ENCODE measurements around the gene TYRP1.

The TYRP1 gene

GRCh38 chr9:12697719-12698118, 4.5 kb downstream of the TYRP1 start:
- no peak overlapping the region for H2AFZ ChIP-seq (ENCODE audit: low read length)
- no peak overlapping the region for H3K27ac ChIP-seq (ENCODE audit: low read length)

GRCh38 chr9:12698266-12698665, 5.1 kb downstream of the TYRP1 start:
- DNase-seq = no peak
- no peaks in the 10 kb centered on the region for H4K20me1 ChIP-seq (ENCODE audit: insufficient read depth, low read length)
- H3K4me1 ChIP-seq (ENCODE audit: low read length) = peaks cover 22% of the 10 kb centered on the region; the same call in 1 of the 2 replicates
- H2AFZ ChIP-seq (ENCODE audit: low read length) = no peak overlapping the region
- peak overlapping the region; percentile 41; the same call in 1 of the 2 replicates for H3K4me2 ChIP-seq (ENCODE audit: low read depth, low read length)
- H3F3A ChIP-seq (ENCODE audit: insufficient read depth, low read length) = no peaks in the 10 kb centered on the region
- no peak overlapping the region for H3K27ac ChIP-seq (ENCODE audit: low read length)
- TF ChIP-seq EZH2phosphoT487 (IDR thresholded peaks at IDR 0.05; ENCODE audit: low read length) (no peak), EZH2 (optimal IDR thresholded peaks at IDR 0.05; ENCODE audit: low read depth, low read length) (no peak), CTCF (IDR thresholded peaks at IDR 0.05; ENCODE audit: low read length) (no peak)
- no peaks in the 10 kb centered on the region for H3K79me2 ChIP-seq (ENCODE audit: low read length)
- H3K27me3 ChIP-seq (replicated peaks; ENCODE audit: insufficient read depth, low read length) = no peaks in the 10 kb centered on the region
- H3K9me2 ChIP-seq (replicated peaks; ENCODE audit: insufficient read depth, low read length) = no peaks in the 10 kb centered on the region
- no peaks in the 10 kb centered on the region for H3K9me3 ChIP-seq (replicated peaks; ENCODE audit: insufficient read depth, low read length)
- no peaks in the 10 kb centered on the region for H3K36me3 ChIP-seq (replicated peaks; ENCODE audit: insufficient read depth, low read length)
- H3K9ac ChIP-seq (ENCODE audit: low read length) = no peak overlapping the region
- no peak overlapping the region for H3K4me3 ChIP-seq (ENCODE audit: low read length)

More at GRCh38 chr9:12697719-12698118, 4.5 kb downstream of the TYRP1 start:
- Histone ChIP-seq H3K4me2 (ENCODE audit: low read depth, low read length) (peak overlapping the region; percentile 41; the same call in 1 of the 2 replicates), H3F3A (ENCODE audit: insufficient read depth, low read length) (no peaks in the 10 kb centered on the region), H3K9ac (ENCODE audit: low read length) (no peak overlapping the region), H3K4me1 (ENCODE audit: low read length) (peaks cover 22% of the 10 kb centered on the region; the same call in 1 of the 2 replicates), H4K20me1 (ENCODE audit: insufficient read depth, low read length) (no peaks in the 10 kb centered on the region), H3K9me3 (replicated peaks; ENCODE audit: insufficient read depth, low read length) (no peaks in the 10 kb centered on the region), H3K4me3 (ENCODE audit: low read length) (no peak overlapping the region), H3K79me2 (ENCODE audit: low read length) (no peaks in the 10 kb centered on the region), H3K9me2 (replicated peaks; ENCODE audit: insufficient read depth, low read length) (no peaks in the 10 kb centered on the region), H3K27me3 (replicated peaks; ENCODE audit: insufficient read depth, low read length) (no peaks in the 10 kb centered on the region), H3K36me3 (replicated peaks; ENCODE audit: insufficient read depth, low read length) (no peaks in the 10 kb centered on the region)
- no peak for TF ChIP-seq EZH2phosphoT487 (IDR thresholded peaks at IDR 0.05; ENCODE audit: low read length)
- no peak for TF ChIP-seq CTCF (IDR thresholded peaks at IDR 0.05; ENCODE audit: low read length)
- no peak for TF ChIP-seq EZH2 (optimal IDR thresholded peaks at IDR 0.05; ENCODE audit: low read depth, low read length)
- DNase-seq = no peak

DNA sequence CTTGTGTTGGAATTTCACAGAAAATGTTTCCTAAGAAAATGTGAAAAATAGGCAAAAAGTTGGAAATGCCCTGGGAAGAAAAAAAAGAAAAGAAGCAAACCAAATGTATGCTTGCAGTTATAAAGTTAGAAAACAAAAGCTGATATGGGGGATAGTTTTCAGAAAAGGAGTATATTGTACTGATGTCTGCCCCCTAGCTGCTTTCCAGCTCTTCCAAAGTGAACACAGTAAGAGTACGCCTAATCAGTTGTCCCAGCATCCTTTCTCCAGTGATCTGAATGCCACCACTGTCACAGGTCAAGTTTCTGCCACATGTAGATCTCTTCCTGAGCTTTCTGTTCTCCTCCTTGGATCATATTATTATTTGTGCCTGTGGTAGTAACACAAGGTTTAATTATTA, 5.8 kb downstream of the TYRP1 start:
- no peaks in the 10 kb centered on the region for H3K79me2 ChIP-seq (ENCODE audit: low read length)
- no peak overlapping the region for H3K9ac ChIP-seq (ENCODE audit: low read length)
- no peaks in the 10 kb centered on the region for H3K27me3 ChIP-seq (replicated peaks; ENCODE audit: insufficient read depth, low read length)
- H3K9me3 ChIP-seq (replicated peaks; ENCODE audit: insufficient read depth, low read length) = no peaks in the 10 kb centered on the region
- no peak for DNase-seq
- H3K27ac ChIP-seq (ENCODE audit: low read length) = no peak overlapping the region
- no peak overlapping the region for H3K4me2 ChIP-seq (ENCODE audit: low read depth, low read length)
- H3K4me3 ChIP-seq (ENCODE audit: low read length) = no peak overlapping the region
- H2AFZ ChIP-seq (ENCODE audit: low read length) = no peak overlapping the region
- H4K20me1 ChIP-seq (ENCODE audit: insufficient read depth, low read length) = no peaks in the 10 kb centered on the region
- H3K4me1 ChIP-seq (ENCODE audit: low read length) = peaks cover 22% of the 10 kb centered on the region; the same call in 1 of the 2 replicates
- TF ChIP-seq EZH2 (optimal IDR thresholded peaks at IDR 0.05; ENCODE audit: low read depth, low read length) = no peak
- TF ChIP-seq CTCF (IDR thresholded peaks at IDR 0.05; ENCODE audit: low read length) = no peak
- TF ChIP-seq EZH2phosphoT487 (IDR thresholded peaks at IDR 0.05; ENCODE audit: low read length) = no peak
- H3K36me3 ChIP-seq (replicated peaks; ENCODE audit: insufficient read depth, low read length) = no peaks in the 10 kb centered on the region
- no peaks in the 10 kb centered on the region for H3K9me2 ChIP-seq (replicated peaks; ENCODE audit: insufficient read depth, low read length)
- H3F3A ChIP-seq (ENCODE audit: insufficient read depth, low read length) = no peaks in the 10 kb centered on the region

Measured in MM.1S (cell line).